Activated CD4-positive, alpha-beta T cell treated with anti-CD3 and anti-CD28 coated beads, Interleukin-2, Interleukin-6, amounts not matched to agents 100 ng/mL and 50 ng/mL, durations not matched to agents 16 hours and 8 hours (primary cell): ENCODE results near the gene HDAC4.

ENCODE experiments used
- DNase-seq: peaks from one replicate; pipeline ENCODE4 v3.0.0-alpha.2; 2020

The HDAC4 gene

DNA sequence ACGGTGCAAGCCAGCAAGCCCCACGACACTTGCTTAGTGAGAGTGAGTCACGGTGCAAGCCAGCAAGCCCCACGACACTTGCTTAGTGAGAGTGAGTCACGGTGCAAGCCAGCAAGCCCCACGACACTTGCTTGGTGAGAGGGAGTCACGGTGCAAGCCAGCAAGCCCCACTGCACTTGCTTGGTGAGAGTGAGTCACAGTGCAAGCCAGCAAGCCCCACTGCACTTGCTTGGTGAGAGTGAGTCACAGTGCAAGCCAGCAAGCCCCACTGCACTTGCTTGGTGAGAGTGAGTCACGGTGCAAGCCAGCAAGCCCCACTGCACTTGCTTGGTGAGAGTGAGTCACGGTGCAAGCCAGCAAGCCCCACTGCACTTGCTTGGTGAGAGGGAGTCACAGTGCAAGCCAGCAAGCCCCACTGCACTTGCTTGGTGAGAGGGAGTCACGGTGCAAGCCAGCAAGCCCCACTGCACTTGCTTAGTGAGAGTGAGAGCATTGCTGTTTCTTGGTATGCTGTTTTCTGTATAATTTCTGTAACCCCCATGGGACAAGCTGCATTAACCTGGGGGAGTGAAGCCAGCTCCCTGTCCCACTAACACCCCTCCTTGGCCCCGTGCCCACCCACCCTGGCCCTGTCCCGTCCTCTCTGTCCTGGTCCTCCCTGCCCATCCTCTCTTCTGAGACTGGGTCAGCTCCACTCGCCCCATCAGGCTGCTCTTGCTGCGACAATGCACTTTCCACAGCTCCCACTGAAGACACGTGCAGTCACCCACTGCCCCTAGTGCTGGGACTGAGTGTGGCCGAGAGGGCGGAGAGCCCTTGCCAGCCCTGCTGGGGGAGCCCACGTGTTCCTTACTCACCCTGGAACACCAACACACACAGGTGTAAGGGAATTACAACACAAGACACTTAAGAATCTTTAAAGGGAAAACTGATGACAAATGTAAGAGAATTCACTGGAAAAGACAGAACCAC lies 331.2 kb downstream of the HDAC4 start:
- peak; percentile 25 for DNase-seq

GRCh38 chr2:239068411-239068810 lies 332.4 kb downstream of the HDAC4 start:
- no peak for DNase-seq

DNA sequence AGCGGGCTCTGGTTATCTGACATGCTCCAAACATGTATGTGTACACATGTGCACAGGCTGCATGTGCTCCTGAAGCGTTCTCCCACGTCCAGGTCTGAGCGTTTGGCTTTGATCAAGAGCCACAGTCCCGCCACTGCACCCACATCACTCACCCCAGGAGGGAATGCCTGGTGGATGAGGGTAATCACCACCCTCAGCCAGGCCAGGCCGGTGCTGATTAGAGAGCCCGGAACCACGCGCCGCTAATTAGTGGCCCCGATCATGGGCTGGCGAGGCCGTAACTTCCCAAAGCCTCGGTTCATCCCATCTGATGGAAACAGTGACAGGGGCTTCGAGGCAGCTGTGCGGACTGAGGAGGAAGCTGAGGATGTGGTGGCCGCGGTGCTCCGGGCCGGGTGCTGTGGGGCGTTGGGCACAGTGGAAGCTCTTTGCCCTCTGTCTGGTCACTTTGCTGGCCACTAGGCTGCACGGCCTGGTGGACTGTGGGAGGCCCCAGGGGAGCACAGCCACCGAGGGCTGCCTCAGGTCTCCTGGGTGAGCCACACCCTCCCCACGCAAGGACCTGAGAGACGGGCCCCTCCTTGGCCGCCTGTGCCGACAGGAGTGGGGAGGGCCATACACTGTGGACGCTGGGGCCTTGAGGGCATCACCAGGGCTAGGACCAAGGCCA lies 333.5 kb downstream of the HDAC4 start:
- no peak for DNase-seq

DNA sequence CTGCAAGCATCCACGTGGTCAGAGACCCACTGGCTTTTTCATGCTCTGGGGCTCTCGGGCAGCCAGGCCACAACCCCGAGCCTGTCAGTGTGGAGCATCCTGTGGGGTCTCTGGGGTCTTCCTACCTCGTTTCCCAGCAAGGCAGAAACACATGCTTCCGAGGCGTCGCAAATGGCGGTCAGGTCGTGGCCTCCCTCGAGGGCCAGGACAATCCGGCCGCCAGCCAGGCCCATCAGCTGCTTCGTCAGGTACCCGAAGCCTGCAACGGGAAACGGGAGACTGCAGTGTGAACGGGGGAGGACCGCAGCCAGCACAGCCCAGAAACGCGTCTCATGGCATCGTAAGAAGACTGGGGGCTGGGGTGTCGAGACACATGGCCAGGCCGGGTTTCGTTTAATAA lies 334.2 kb downstream of the HDAC4 start:
- no peak for DNase-seq

- DNase-seq: no peak
Measured at GRCh38 chr2:239065962-239066361, 334.9 kb downstream of the HDAC4 start.

- no peak for DNase-seq
Measured at GRCh38 chr2:239065537-239065936, 335.3 kb downstream of the HDAC4 start.

DNA sequence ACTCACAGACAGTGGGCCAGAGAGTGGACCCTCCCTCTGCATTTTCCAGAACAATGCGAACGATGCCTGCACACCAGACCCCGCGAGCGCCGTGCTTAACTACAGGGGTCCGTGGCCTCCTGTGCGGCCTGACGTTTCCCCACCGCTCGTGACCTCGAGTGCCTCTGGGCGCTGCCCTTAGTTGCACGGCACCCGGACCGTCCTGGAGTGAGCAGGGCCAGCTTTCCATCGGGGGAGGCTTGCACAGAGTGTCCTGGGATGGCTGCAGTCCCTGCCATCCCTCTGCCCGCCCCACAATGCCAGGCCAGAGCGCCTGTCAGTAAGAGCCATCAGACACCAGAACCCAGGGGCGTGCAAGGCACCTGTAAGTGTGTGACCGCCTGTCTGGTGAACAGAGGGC lies 335.9 kb downstream of the HDAC4 start:
- no peak for DNase-seq

- DNase-seq: no peak
Measured at GRCh38 chr2:239064253-239064652, 336.6 kb downstream of the HDAC4 start.

DNA sequence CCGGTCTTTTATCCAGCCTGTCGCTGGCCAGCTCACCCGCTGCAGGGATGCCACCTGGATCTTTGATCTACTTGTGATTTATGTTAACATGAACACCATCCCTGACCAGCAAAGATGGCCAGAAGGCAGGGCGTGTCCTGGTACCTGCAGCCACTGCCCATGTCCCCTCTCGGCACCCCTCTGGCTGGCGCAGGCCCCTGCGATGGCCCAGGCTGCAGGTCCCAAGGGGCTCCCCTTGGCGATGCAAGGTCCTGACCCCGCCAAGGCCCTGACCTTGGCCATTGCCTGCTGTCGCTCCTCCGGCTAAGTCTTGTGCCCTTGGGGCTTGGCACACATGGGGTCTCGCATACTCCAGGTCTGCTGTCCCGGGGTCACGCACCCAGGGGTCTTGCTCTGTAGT lies 338.1 kb downstream of the HDAC4 start:
- DNase-seq: no peak

GRCh38 chr2:239061824-239062570 lies 338.8 kb downstream of the HDAC4 start:
- DNase-seq: no peak

DNA sequence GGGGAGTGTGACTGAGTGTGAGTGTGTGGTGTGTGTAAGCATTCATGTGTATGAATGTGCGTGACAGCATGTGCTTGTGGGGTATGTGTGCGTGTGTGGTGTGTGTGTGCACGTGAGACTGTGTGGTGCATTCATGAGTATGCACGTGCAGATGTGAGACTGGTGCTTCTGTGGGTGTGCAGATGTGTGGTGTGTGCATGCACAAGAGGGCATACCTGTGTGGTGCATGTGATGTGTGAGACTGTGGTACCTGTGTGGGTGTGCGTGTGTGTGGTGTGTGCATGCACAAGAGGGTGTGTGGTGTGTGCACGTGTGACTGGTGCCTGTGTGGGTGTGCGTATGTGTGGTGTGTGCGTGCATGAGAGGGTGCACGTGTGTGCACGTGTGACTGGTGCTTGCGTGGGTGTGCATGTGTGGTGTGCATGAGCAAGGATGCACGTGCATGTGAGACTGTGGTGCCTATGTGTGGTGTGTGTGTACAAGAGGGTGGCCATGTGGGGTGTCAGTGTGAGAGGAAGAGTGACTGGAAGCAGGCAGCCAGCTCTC lies 339.6 kb downstream of the HDAC4 start:
- no peak for DNase-seq

DNA sequence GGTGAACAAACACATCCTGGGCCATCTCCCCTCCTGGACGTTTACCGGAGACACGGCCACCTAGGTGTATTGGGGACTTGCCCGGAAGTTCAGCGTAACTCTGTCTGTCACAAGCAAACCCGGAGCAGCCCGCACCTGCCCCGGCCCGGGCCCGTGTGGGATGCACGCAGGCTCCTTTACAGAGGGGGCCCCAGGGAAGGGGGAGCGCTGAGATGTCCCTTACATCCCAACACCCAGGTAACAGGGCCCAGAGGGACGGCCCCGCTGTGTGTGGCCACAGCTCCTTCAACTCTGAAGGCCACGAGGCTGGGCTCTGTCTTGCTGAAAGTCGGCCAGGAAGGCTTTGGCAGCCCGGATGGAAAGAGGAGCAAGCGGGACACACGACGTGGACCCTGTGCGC lies 340.1 kb downstream of the HDAC4 start:
- no peak for DNase-seq

- no peak for DNase-seq
Measured at GRCh38 chr2:239059854-239060253, 341.0 kb downstream of the HDAC4 start.

- no peak for DNase-seq
Measured at GRCh38 chr2:239058766-239059165, 342.1 kb downstream of the HDAC4 start.

DNA sequence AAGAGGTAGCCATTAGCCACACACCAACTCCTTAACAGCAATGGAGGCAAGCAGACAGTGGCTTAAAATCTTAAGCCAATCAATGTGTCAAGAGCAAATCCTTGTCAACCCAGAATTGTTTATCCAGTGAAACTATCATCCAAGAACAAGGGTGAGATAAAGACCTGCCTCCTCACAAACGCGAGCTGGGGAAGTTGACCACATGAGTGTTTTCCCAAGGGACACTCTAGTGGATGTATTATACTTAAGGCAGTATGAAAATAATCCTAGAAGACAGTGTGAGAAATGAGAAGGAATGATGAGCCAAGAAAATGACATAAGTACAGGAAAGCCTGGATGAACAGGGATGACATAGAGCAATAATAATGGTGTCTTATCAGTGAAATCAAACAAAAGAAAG lies 343.3 kb downstream of the HDAC4 start:
- no peak for DNase-seq

- no peak for DNase-seq
Measured at GRCh38 chr2:239056611-239057010, 344.2 kb downstream of the HDAC4 start.

- DNase-seq: no peak
Measured at GRCh38 chr2:239055756-239056493, 344.9 kb downstream of the HDAC4 start.

DNA sequence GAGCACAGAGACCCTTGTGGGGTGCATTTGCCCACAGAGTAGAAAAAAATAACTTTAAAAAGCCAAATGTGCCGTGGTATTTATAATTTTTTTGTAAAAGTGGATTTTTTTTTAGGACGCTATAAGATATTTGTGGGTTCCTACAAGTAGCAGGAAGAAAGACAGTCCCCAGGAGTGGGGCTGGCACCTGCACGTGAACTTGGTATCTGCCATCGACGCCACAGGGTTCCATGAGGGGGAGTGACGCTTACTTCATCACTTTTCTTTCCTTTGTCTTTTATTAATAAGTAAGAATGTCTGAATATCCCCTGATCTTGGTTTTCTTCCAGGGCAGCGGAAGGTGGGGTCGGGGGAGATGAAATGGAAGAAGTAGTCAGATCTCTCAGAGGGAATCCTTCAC lies 345.9 kb downstream of the HDAC4 start:
- DNase-seq: no peak

DNA sequence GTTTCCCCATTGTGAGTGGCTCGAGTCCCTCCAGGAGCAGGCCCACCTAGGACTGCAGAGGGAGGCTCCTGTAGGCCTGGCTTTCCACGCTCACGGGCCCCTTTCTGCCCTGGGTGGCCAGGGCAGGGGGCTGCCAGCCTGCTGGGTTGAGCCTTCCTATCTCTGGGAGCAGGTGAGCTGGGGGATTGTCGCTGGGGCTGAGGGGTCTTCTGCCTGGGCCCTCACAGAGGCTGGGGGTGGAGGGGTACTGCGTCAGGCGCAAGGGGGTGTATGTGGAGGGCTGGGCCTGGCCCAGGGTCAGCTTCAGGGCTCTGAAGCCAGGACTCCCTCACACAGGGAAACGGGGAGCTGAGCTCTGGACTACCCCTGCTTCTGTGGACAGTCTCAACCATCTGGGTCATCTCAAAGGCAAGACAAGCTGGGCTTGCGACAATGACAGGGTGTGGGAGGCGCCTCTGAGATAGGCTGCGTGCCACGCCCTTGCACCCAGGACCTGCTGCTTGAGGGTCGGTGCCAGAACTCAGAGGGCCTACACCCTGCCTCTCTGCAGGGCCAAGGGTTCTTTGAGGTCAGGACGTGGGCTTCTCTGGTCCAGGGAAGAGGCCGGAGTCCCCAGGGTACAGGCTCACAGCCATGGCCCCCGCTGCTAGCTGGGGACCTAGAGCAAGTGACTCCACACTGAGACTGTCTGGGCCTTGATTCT lies 346.9 kb downstream of the HDAC4 start:
- no peak for DNase-seq

GRCh38 chr2:239052798-239053665 lies 347.8 kb downstream of the HDAC4 start:
- no peak for DNase-seq
